22Rv1 (cell line): ENCODE data around the gene PLEKHG2.

ENCODE experiments used
- ZFX ChIP-seq: fragments of 450-650 bp; IDR thresholded peaks from 2 replicates; pipeline ENCODE4 v1.6.1; 2017; ENCODE audit warnings: antibody characterized with exemption, borderline replicate concordance
- TF ChIP-seq, protein P1 (sequence below): fragments of 450-650 bp; IDR thresholded peaks from 2 replicates; pipeline ENCODE4 v1.5.1; 2017; ENCODE audit warnings: mild to moderate bottlenecking

DNA sequence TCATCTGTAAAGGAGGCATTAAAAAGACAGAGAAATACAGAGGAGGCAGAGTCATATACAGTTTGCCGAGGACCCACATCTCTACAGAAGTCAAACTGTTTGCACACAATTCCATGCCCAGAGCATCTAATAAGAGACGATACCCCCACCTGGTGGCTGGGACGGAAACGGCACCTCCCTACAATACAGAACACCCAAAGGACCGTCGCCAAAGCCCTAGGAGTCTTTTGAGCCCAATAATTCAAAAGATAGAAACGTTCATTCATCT lies 703 bp upstream of the PLEKHG2 start:
- TF ChIP-seq, protein P1, sequence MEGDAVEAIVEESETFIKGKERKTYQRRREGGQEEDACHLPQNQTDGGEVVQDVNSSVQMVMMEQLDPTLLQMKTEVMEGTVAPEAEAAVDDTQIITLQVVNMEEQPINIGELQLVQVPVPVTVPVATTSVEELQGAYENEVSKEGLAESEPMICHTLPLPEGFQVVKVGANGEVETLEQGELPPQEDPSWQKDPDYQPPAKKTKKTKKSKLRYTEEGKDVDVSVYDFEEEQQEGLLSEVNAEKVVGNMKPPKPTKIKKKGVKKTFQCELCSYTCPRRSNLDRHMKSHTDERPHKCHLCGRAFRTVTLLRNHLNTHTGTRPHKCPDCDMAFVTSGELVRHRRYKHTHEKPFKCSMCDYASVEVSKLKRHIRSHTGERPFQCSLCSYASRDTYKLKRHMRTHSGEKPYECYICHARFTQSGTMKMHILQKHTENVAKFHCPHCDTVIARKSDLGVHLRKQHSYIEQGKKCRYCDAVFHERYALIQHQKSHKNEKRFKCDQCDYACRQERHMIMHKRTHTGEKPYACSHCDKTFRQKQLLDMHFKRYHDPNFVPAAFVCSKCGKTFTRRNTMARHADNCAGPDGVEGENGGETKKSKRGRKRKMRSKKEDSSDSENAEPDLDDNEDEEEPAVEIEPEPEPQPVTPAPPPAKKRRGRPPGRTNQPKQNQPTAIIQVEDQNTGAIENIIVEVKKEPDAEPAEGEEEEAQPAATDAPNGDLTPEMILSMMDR: peak; percentile 86
- no peak for TF ChIP-seq ZFX
